ENCODE measurements around the gene SPIB.
"Not testable (repeated sequence)": the region's sequence is repeated elsewhere in the genome, so short reads cannot be mapped to it uniquely, and the experiment has no call there.

The SPIB gene

DNA sequence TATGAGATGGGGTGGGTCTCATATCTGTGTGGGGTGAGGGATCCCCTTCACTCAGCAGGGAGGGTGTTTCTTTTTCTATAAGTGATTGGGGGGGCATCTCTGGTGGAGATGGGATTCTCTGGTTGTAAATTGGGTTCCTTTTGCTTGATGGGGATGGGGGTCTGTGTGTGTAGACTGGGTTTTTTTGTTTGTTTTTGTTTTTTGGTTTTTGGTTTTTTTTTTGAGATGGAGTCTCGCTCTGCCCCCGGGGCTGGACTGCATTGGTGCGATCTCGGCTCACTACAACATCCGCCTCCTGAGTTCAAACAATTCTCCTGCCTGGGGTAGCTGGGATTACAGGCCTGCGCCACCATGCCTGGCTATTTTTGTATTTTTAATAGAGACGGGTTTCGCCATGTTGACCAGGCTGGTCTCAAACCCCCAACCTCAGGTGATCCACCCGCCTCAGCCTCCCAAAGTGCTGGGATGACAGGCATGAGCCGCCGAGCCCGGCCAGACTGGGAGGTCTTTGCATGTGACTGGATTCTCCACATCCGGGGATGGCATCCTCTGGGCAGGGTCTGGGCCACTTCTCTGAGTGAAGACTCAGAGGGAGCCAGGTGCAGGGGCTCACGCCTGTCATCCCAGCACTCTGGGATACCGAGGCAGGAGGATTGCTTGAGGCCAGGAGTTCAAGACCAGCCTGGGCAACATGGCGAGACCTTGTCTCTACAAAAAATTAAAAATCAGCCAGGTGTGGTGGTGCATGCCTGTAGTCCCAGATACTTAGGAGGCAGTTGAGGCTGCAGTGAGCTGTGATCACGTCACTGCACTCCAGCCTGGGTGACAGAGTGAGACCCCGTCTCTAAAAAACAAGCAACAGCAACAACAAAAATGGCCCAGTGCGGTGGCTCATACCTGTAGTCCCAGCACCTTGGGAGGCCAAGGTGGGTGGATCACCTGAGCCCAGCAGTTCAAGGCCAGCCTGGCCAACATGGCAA, 14.8 kb downstream of the SPIB start:
- Histone ChIP-seq H3K4me3 (ENCODE audit: low read depth in 1 of 2, low read length in 1 of 2) (no peak overlapping the region), H3K36me3 (no peaks in the 10 kb centered on the region), H3K27ac (no peak overlapping the region), H3K4me1 (ENCODE audit: control insufficient read depth in 1 of 2, insufficient read depth in 1 of 2, low read depth in 1 of 2, low read length in 1 of 2) (peaks cover 11 to 19% of the 10 kb centered on the region in 2 experiments), H3K9me3 (no peaks in the 10 kb centered on the region), H3K27me3 (peaks cover 46% of the 10 kb centered on the region)
- no peak for TF ChIP-seq CTCF (IDR thresholded peaks at IDR 0.05)

- Histone ChIP-seq H3K36me3 (no peaks in the 10 kb centered on the region), H3K4me3 (ENCODE audit: low read depth in 1 of 2, low read length in 1 of 2) (no peak overlapping the region), H3K27me3 (peaks cover 47% of the 10 kb centered on the region), H3K27ac (no peak overlapping the region), H3K9me3 (no peaks in the 10 kb centered on the region), H3K4me1 (ENCODE audit: control insufficient read depth in 1 of 2, insufficient read depth in 1 of 2, low read depth in 1 of 2, low read length in 1 of 2) (peaks cover 11 to 18% of the 10 kb centered on the region in 2 experiments)
- no peak for TF ChIP-seq CTCF (IDR thresholded peaks at IDR 0.05)
Measured at GRCh38 chr19:50434525-50434924, 15.8 kb downstream of the SPIB start.

DNA sequence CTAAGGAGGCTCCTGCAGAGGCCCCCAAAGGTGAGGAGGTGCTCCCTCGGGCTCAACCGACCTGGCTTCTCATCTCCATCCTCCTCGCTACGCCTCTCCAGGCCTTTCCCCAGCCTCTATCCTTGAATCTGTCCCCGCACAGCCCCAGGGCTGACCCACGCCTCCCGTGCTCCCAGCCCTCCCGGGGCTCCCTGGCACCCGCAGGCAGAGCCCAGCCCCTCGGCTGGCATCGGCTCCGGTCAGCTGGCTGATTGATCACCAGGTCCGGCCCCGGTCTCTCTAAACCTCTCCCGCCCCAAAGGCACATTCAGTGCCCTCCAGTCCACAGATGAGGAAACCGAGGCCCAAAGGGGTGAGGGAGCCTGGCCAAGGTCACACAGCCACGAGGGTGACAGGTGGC, 16.5 kb downstream of the SPIB start:
- H3K9me3 ChIP-seq, result no peaks in the 10 kb centered on the region
- no peak overlapping the region for H3K4me3 ChIP-seq (ENCODE audit: low read depth in 1 of 2, low read length in 1 of 2)
- TF ChIP-seq CTCF (IDR thresholded peaks at IDR 0.05), result no peak
- peaks cover 51% of the 10 kb centered on the region for H3K27me3 ChIP-seq
- H3K27ac ChIP-seq, result no peak overlapping the region
- peaks cover 11 to 18% of the 10 kb centered on the region in 2 experiments for H3K4me1 ChIP-seq (ENCODE audit: control insufficient read depth in 1 of 2, insufficient read depth in 1 of 2, low read depth in 1 of 2, low read length in 1 of 2)
- no peaks in the 10 kb centered on the region for H3K36me3 ChIP-seq

GRCh38 chr19:50435627-50436026, 16.9 kb downstream of the SPIB start:
- peaks cover 11 to 18% of the 10 kb centered on the region in 2 experiments for H3K4me1 ChIP-seq (ENCODE audit: control insufficient read depth in 1 of 2, insufficient read depth in 1 of 2, low read depth in 1 of 2, low read length in 1 of 2)
- H3K27ac ChIP-seq, result no peak overlapping the region
- H3K4me3 ChIP-seq (ENCODE audit: low read depth in 1 of 2, low read length in 1 of 2), result no peak overlapping the region
- no peak for TF ChIP-seq CTCF (IDR thresholded peaks at IDR 0.05)
- peaks cover 51% of the 10 kb centered on the region for H3K27me3 ChIP-seq
- H3K9me3 ChIP-seq, result no peaks in the 10 kb centered on the region
- H3K36me3 ChIP-seq, result no peaks in the 10 kb centered on the region

GRCh38 chr19:50437862-50438449, 19.2 kb downstream of the SPIB start:
- Histone ChIP-seq H3K36me3 (no peaks in the 10 kb centered on the region), H3K4me1 (ENCODE audit: control insufficient read depth in 1 of 2, insufficient read depth in 1 of 2, low read depth in 1 of 2, low read length in 1 of 2) (no peaks in the 10 kb centered on the region), H3K27me3 (peaks cover 39% of the 10 kb centered on the region), H3K27ac (no peak overlapping the region), H3K9me3 (no peaks in the 10 kb centered on the region), H3K4me3 (ENCODE audit: low read depth in 1 of 2, low read length in 1 of 2) (no peak overlapping the region)
- TF ChIP-seq CTCF (IDR thresholded peaks at IDR 0.05), result no peak

GRCh38 chr19:50439130-50439529, 20.4 kb downstream of the SPIB start:
- H3K27ac ChIP-seq; H3K36me3 ChIP-seq; H3K9me3 ChIP-seq; H3K4me1 ChIP-seq (ENCODE audit: control insufficient read depth in 1 of 2, insufficient read depth in 1 of 2, low read depth in 1 of 2, low read length in 1 of 2); H3K4me3 ChIP-seq (ENCODE audit: low read depth in 1 of 2, low read length in 1 of 2): not testable (repeated sequence)
- H3K27me3 ChIP-seq, result peaks cover 28% of the 10 kb centered on the region
